ENCODE measurements around the gene CLEC16A.

CLEC16A gene

GRCh38 chr16:11111150-11111549 lies 166.8 kb downstream of the CLEC16A start:
- Mint-ChIP-seq H3K27ac (peak overlapping the region; percentile 7), H3K36me3 (ENCODE audit: low read depth) (peaks cover 57% of the 10 kb centered on the region), H3K27me3 (no peaks in the 10 kb centered on the region), H3K9me3 (peaks cover 11% of the 10 kb centered on the region), H3K4me3 (no peak overlapping the region), H3K4me1 (ENCODE audit: low read depth) (peaks cover 83% of the 10 kb centered on the region)
- no peak for DNase-seq

- Mint-ChIP-seq H3K4me1 (ENCODE audit: low read depth) (peaks cover 82% of the 10 kb centered on the region), H3K27me3 (no peaks in the 10 kb centered on the region), H3K9me3 (peaks cover 11% of the 10 kb centered on the region), H3K27ac (peak overlapping the region; percentile 54), H3K4me3 (no peak overlapping the region), H3K36me3 (ENCODE audit: low read depth) (peaks cover 61% of the 10 kb centered on the region)
- DNase-seq, result no peak
Observed at GRCh38 chr16:11111856-11112634, 167.7 kb downstream of the CLEC16A start.

GRCh38 chr16:11112723-11113348 lies 168.5 kb downstream of the CLEC16A start:
- Mint-ChIP-seq H3K4me3 (peak overlapping the region; percentile 49), H3K27me3 (no peaks in the 10 kb centered on the region), H3K27ac (peak overlapping the region; percentile 93), H3K36me3 (ENCODE audit: low read depth) (peaks cover 59% of the 10 kb centered on the region), H3K4me1 (ENCODE audit: low read depth) (peaks cover 79% of the 10 kb centered on the region), H3K9me3 (peaks cover 11% of the 10 kb centered on the region)
- DNase-seq, result no peak

- peak overlapping the region; percentile 58 for H3K4me3 Mint-ChIP-seq
- peaks cover 80% of the 10 kb centered on the region for H3K4me1 Mint-ChIP-seq (ENCODE audit: low read depth)
- H3K27me3 Mint-ChIP-seq, result no peaks in the 10 kb centered on the region
- H3K9me3 Mint-ChIP-seq, result peaks cover 11% of the 10 kb centered on the region
- peaks cover 63% of the 10 kb centered on the region for H3K36me3 Mint-ChIP-seq (ENCODE audit: low read depth)
- peak overlapping the region; percentile 93 for H3K27ac Mint-ChIP-seq
- peak; percentile 56 for DNase-seq
Observed at GRCh38 chr16:11114366-11115164, 170.2 kb downstream of the CLEC16A start.

GRCh38 chr16:11117576-11118211 lies 173.3 kb downstream of the CLEC16A start:
- Mint-ChIP-seq H3K4me1 (ENCODE audit: low read depth) (peaks cover 62% of the 10 kb centered on the region), H3K36me3 (ENCODE audit: low read depth) (peaks cover 61% of the 10 kb centered on the region), H3K27ac (no peak overlapping the region), H3K27me3 (no peaks in the 10 kb centered on the region), H3K9me3 (no peaks in the 10 kb centered on the region), H3K4me3 (no peak overlapping the region)
- DNase-seq, result no peak

- H3K4me1 Mint-ChIP-seq (ENCODE audit: low read depth), result peaks cover 54% of the 10 kb centered on the region
Observed at GRCh38 chr16:11118479-11118878, 174.1 kb downstream of the CLEC16A start.

GRCh38 chr16:11121083-11121608 lies 176.8 kb downstream of the CLEC16A start:
- Mint-ChIP-seq H3K9me3 (no peaks in the 10 kb centered on the region), H3K36me3 (ENCODE audit: low read depth) (peaks cover 87% of the 10 kb centered on the region), H3K4me3 (no peak overlapping the region), H3K27ac (no peak overlapping the region), H3K4me1 (ENCODE audit: low read depth) (peaks cover 32% of the 10 kb centered on the region), H3K27me3 (no peaks in the 10 kb centered on the region)
- DNase-seq, result no peak

More at GRCh38 chr16:11118479-11118878, 174.1 kb downstream of the CLEC16A start:
- no peak for DNase-seq
- Mint-ChIP-seq H3K27me3 (no peaks in the 10 kb centered on the region), H3K4me3 (no peak overlapping the region), H3K36me3 (ENCODE audit: low read depth) (peaks cover 64% of the 10 kb centered on the region), H3K27ac (no peak overlapping the region), H3K9me3 (no peaks in the 10 kb centered on the region)

GRCh38 chr16:11121914-11122692 lies 177.7 kb downstream of the CLEC16A start:
- no peaks in the 10 kb centered on the region for H3K27me3 Mint-ChIP-seq
- H3K4me1 Mint-ChIP-seq (ENCODE audit: low read depth), result peaks cover 28% of the 10 kb centered on the region
- H3K36me3 Mint-ChIP-seq (ENCODE audit: low read depth), result peaks cover 89% of the 10 kb centered on the region
- peak overlapping the region; percentile 9 for H3K27ac Mint-ChIP-seq
- DNase-seq, result no peak
- H3K4me3 Mint-ChIP-seq, result no peak overlapping the region
- H3K9me3 Mint-ChIP-seq, result no peaks in the 10 kb centered on the region

GRCh38 chr16:11123666-11124065 lies 179.3 kb downstream of the CLEC16A start:
- Mint-ChIP-seq H3K9me3 (no peaks in the 10 kb centered on the region), H3K36me3 (ENCODE audit: low read depth) (peaks cover 90% of the 10 kb centered on the region), H3K27ac (no peak overlapping the region), H3K4me3 (no peak overlapping the region), H3K27me3 (no peaks in the 10 kb centered on the region), H3K4me1 (ENCODE audit: low read depth) (peaks cover 24% of the 10 kb centered on the region)
- no peak for DNase-seq

- no peak for DNase-seq
- Mint-ChIP-seq H3K4me1 (ENCODE audit: low read depth) (peaks cover 41% of the 10 kb centered on the region), H3K27ac (peak overlapping the region; percentile 8), H3K9me3 (no peaks in the 10 kb centered on the region), H3K4me3 (no peak overlapping the region), H3K36me3 (ENCODE audit: low read depth) (peaks cover 91% of the 10 kb centered on the region), H3K27me3 (no peaks in the 10 kb centered on the region)
Observed at GRCh38 chr16:11125936-11126335, 181.6 kb downstream of the CLEC16A start.

GRCh38 chr16:11126399-11127054 lies 182.2 kb downstream of the CLEC16A start:
- H3K4me1 Mint-ChIP-seq (ENCODE audit: low read depth), result peaks cover 44% of the 10 kb centered on the region
- H3K9me3 Mint-ChIP-seq, result no peaks in the 10 kb centered on the region
- H3K27ac Mint-ChIP-seq, result no peak overlapping the region
- peaks cover 88% of the 10 kb centered on the region for H3K36me3 Mint-ChIP-seq (ENCODE audit: low read depth)
- H3K4me3 Mint-ChIP-seq, result no peak overlapping the region
- no peak for DNase-seq
- H3K27me3 Mint-ChIP-seq, result no peaks in the 10 kb centered on the region

GRCh38 chr16:11127610-11128195 lies 183.3 kb downstream of the CLEC16A start:
- no peak overlapping the region for H3K27ac Mint-ChIP-seq
- H3K36me3 Mint-ChIP-seq (ENCODE audit: low read depth), result peaks cover 82% of the 10 kb centered on the region
- H3K4me3 Mint-ChIP-seq, result no peak overlapping the region
- DNase-seq, result no peak
- peaks cover 48% of the 10 kb centered on the region for H3K4me1 Mint-ChIP-seq (ENCODE audit: low read depth)
- no peaks in the 10 kb centered on the region for H3K27me3 Mint-ChIP-seq
- H3K9me3 Mint-ChIP-seq, result no peaks in the 10 kb centered on the region

All from activated T-cell treated with anti-CD3 and anti-CD28 coated beads, Interleukin-2, amount 50 U/mL, for 24 hours (primary cell).